Left ventricle myocardium inferior (tissue), 1 donor: ENCODE measurements around the gene CD48. TPM values are rescaled to one million over a fixed set of nuclear protein-coding genes. Genes with fewer than 3 reads are reported as not detected.

Experiments
- DNase-seq: peaks from one replicate; pipeline ENCODE4 v3.0.0-alpha.2; 2020
- H3K27ac ChIP-seq: fragments of 200-600 bp; replicated peaks from 2 replicates; pipeline ENCODE4 v1.8.0; 2021
- H3K27me3 ChIP-seq: fragments of 200-600 bp; 2 replicates; pipeline ENCODE4 v1.8.0; 2021; ENCODE audit warnings: low read depth
- H3K36me3 ChIP-seq: fragments of 200-600 bp; 2 replicates; pipeline ENCODE4 v1.8.0; 2021
- H3K4me1 ChIP-seq: fragments of 200-600 bp; 2 replicates; pipeline ENCODE4 v1.8.0; 2021
- H3K4me3 ChIP-seq: fragments of 200-600 bp; 2 replicates; pipeline ENCODE4 v1.8.0; 2021; ENCODE audit warnings: mild to moderate bottlenecking, moderate library complexity
- H3K9me3 ChIP-seq: fragments of 200-600 bp; replicated peaks from 2 replicates; pipeline ENCODE4 v1.8.0; 2021
- CTCF ChIP-seq: fragments of 200-600 bp; IDR thresholded peaks from 2 replicates; pipeline ENCODE4 v1.8.0; 2021; ENCODE audit warnings: antibody characterized with exemption, mild to moderate bottlenecking, borderline replicate concordance
- intact Hi-C: fragments of 100-400 bp; cut with micrococcal nuclease; formaldehyde crosslinking; loops from one replicate; pipeline ENCODE4 v1.11.0; 2022
- total RNA-seq: library from RNA; stranded (reverse); fragmentation: NEBNext Ultra II Directional; extraction: Animal tissue kit (Norgen Biotek cat#: 25700); gene quantifications from one replicate; pipeline ENCODE4 v1.2.1, GENCODE V29; 2021
- donor health status: DM: no; HTN: yes; CAD: no; lungs with severe emphysema.

The CD48 gene
- total RNA-seq, 1 donor from 2014 or later: 1.3 TPM

- no peak overlapping the region for H3K27ac ChIP-seq
- no peak for TF ChIP-seq CTCF
- no peaks in the 10 kb centered on the region for H3K9me3 ChIP-seq
- H3K36me3 ChIP-seq: no peaks in the 10 kb centered on the region
- no peak for DNase-seq
- H3K4me3 ChIP-seq: no peak overlapping the region
- H3K27me3 ChIP-seq: peaks cover 49% of the 10 kb centered on the region
- intact Hi-C loops: no loop called here
- no peaks in the 10 kb centered on the region for H3K4me1 ChIP-seq
These were observed 39.0 kb upstream of the CD48 start for GRCh38 chr1:160750608-160751007.

GRCh38 chr1:160748878-160749269, 37.3 kb upstream of the CD48 start:
- Histone ChIP-seq H3K27ac (no peak overlapping the region), H3K36me3 (no peaks in the 10 kb centered on the region), H3K9me3 (no peaks in the 10 kb centered on the region), H3K27me3 (peaks cover 49% of the 10 kb centered on the region), H3K4me1 (no peaks in the 10 kb centered on the region), H3K4me3 (no peak overlapping the region)
- DNase-seq: no peak
- TF ChIP-seq CTCF: no peak
- intact Hi-C loops: no loop called here

- Histone ChIP-seq H3K9me3 (no peaks in the 10 kb centered on the region), H3K36me3 (no peaks in the 10 kb centered on the region), H3K4me3 (no peak overlapping the region), H3K4me1 (no peaks in the 10 kb centered on the region), H3K27ac (no peak overlapping the region), H3K27me3 (peaks cover 48% of the 10 kb centered on the region)
- intact Hi-C loops: no loop called here
- DNase-seq: no peak
- TF ChIP-seq CTCF: no peak
These were observed 36.7 kb upstream of the CD48 start for GRCh38 chr1:160748181-160748877.

- no peaks in the 10 kb centered on the region for H3K4me1 ChIP-seq
- no peak overlapping the region for H3K4me3 ChIP-seq
- H3K9me3 ChIP-seq: no peaks in the 10 kb centered on the region
- intact Hi-C loops: no loop called here
- H3K27me3 ChIP-seq: peaks cover 42% of the 10 kb centered on the region
- no peaks in the 10 kb centered on the region for H3K36me3 ChIP-seq
- no peak for DNase-seq
- TF ChIP-seq CTCF: no peak
- no peak overlapping the region for H3K27ac ChIP-seq
These were observed 36.1 kb upstream of the CD48 start for GRCh38 chr1:160747717-160748116.

GRCh38 chr1:160746836-160747500, 35.3 kb upstream of the CD48 start:
- Histone ChIP-seq H3K4me3 (no peak overlapping the region), H3K27me3 (peaks cover 44% of the 10 kb centered on the region), H3K36me3 (no peaks in the 10 kb centered on the region), H3K27ac (no peak overlapping the region), H3K9me3 (no peaks in the 10 kb centered on the region), H3K4me1 (no peaks in the 10 kb centered on the region)
- intact Hi-C loops: no loop called here
- no peak for DNase-seq
- TF ChIP-seq CTCF: no peak
